ENCODE results near the gene SMIM8.

- TF ChIP-seq, protein P1, sequence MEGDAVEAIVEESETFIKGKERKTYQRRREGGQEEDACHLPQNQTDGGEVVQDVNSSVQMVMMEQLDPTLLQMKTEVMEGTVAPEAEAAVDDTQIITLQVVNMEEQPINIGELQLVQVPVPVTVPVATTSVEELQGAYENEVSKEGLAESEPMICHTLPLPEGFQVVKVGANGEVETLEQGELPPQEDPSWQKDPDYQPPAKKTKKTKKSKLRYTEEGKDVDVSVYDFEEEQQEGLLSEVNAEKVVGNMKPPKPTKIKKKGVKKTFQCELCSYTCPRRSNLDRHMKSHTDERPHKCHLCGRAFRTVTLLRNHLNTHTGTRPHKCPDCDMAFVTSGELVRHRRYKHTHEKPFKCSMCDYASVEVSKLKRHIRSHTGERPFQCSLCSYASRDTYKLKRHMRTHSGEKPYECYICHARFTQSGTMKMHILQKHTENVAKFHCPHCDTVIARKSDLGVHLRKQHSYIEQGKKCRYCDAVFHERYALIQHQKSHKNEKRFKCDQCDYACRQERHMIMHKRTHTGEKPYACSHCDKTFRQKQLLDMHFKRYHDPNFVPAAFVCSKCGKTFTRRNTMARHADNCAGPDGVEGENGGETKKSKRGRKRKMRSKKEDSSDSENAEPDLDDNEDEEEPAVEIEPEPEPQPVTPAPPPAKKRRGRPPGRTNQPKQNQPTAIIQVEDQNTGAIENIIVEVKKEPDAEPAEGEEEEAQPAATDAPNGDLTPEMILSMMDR (IDR thresholded peaks at IDR 0.05), result no peak
- no peak for TF ChIP-seq POLR2A (IDR thresholded peaks at IDR 0.05)
These were observed 30.5 kb upstream of the SMIM8 start for GRCh38 chr6:87291883-87292282.
